Cardiac fibroblast (primary cell): ENCODE data around the gene GADD45G.

Experiments
- DNase-seq, 2 donors: peaks; one replicate each; pipeline versions ENCODE4 v3.0.0 to v3.0.0-alpha.2; 2010; ENCODE audit warnings: low read depth in 2 of 2
- H3K4me3 ChIP-seq, 2 donors: replicated peaks in 1 of 2; 1 replicate in 1 of 2; 2 replicates in 1 of 2; pipeline ENCODE4 v1.5.1; 2011; ENCODE audit warnings: low read depth in 2 of 2, low read length in 2 of 2, mild to moderate bottlenecking in 2 of 2, moderate library complexity in 1 of 2
- TF ChIP-seq, protein P1 (sequence below): IDR thresholded peaks from one replicate; pipeline ENCODE4 v1.5.1; 2011; ENCODE audit warnings: low read depth, mild to moderate bottlenecking, low read length, inconsistent platforms

GADD45G gene

DNA sequence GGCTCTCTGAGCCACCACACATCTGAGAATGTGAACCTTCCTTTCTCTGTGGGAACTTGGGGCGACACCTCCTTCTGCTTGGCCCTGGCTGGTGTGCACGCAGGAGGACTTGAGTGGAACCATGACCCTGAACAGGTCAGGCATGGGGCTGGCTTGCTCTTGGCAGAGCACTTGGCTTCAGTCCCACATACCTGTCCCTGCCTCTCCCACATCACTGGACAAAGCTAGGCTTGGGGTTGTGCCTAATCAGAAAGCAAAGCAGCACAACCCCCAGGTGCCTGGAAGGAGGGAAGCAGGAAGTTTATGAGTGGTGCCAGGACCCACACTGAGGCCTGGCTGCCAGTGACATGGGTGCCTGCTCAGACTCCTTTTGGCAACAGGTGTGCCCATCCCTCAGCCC lies 13.2 kb downstream of the GADD45G start:
- TF ChIP-seq, protein P1, sequence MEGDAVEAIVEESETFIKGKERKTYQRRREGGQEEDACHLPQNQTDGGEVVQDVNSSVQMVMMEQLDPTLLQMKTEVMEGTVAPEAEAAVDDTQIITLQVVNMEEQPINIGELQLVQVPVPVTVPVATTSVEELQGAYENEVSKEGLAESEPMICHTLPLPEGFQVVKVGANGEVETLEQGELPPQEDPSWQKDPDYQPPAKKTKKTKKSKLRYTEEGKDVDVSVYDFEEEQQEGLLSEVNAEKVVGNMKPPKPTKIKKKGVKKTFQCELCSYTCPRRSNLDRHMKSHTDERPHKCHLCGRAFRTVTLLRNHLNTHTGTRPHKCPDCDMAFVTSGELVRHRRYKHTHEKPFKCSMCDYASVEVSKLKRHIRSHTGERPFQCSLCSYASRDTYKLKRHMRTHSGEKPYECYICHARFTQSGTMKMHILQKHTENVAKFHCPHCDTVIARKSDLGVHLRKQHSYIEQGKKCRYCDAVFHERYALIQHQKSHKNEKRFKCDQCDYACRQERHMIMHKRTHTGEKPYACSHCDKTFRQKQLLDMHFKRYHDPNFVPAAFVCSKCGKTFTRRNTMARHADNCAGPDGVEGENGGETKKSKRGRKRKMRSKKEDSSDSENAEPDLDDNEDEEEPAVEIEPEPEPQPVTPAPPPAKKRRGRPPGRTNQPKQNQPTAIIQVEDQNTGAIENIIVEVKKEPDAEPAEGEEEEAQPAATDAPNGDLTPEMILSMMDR, result no peak
- no peak overlapping the region for H3K4me3 ChIP-seq
- no peak for DNase-seq

DNA sequence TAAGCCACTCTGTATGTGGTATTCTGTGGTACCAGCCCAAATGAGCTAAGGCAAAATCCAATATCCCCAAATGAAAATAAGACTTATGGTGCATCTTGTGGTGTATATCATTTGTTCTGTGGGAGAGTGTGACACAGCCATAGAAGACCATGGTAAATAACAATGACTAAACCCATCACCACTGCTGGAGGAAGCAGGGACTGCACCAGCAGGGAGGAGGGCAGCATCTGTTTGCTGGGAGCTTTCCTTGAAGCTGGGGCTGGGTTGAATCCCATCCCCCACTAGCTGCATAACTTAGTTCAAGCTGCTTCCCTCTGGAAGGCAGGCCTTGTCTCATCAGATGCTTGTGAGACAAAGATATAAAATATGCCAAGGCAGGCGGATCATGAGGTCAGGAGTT lies 14.2 kb downstream of the GADD45G start:
- TF ChIP-seq, protein P1, result no peak

DNA sequence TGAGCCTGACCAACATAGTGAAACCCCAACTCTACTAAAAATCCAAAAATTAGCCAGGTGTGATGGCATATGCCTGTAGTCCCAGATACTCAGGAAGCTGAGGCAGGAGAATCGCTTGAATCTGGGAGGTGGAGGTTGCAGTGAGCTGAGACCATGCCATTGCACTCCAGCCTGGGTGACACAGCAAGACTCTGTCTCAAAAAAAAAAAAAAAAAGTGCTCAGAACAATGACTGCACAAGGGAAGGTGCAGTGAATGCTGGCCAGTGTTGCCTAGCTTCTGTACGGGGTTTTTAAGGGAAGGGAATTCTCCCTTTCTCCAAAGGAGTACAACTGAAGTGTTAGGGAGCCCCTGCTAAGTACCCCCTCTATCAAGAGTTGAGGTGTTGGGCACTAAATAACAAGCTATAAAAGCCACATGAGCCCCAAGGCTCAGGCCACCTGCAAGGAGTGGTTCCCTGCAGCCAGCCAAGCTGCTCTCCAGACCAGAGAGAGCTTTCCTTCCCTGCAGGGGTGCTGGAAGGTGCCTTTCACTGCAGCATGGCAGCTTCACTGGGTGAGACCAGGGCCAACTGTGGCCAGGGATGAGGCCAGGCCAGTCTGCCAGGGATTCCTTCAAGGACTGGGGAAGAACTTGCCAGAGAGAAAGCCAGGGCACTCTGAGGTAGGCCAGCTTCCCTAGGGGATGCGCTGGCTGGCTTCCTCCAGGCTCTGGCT lies 14.8 kb downstream of the GADD45G start:
- TF ChIP-seq, protein P1, result no peak
- no peak overlapping the region for H3K4me3 ChIP-seq
- no peak for DNase-seq

More for the DNA sequence above, 14.2 kb downstream of the GADD45G start:
- DNase-seq, result no peak
- H3K4me3 ChIP-seq, result no peak overlapping the region

DNA sequence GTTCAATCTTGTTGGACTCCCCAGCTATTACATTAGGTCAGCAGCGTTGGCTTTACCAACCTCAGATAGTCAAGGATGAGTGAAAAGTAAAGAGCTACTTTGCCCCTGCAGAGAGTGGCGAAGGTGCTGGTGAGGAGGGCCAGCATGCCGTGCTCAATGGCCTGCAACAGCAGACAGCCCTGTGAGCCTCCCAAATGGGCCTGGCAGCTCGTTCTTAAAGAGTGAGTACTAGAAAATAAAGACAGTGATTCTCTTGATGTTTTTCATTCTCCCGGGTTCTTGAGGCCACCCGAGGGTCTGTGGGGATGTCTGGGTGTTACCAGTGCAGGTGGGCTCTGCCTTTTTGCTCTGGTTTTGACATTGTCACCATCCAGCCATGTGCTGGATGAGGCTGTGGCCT lies 16.2 kb downstream of the GADD45G start:
- TF ChIP-seq, protein P1, result no peak
- H3K4me3 ChIP-seq, result no peak overlapping the region
- no peak for DNase-seq

DNA sequence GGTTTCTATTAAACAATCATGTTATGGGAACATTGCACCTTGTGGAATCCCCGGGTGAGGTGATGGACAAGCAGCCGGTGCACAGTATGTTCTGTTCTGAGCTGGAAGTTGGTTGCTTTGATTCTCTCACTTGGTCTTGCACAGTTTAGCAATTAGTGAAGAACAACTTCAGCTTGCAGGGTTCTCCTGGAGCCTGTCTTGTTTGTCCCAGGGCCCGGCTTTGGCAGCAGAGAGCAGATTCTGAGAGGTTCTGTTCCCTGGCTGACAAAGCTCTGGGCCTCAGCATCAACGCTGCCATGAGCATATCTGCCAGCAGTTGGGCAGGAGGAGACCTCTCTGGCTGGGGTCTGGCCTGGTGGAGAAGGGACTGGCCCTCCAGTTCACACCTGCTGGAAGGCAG lies 16.9 kb downstream of the GADD45G start:
- TF ChIP-seq, protein P1, result no peak
- no peak for DNase-seq
- no peak overlapping the region for H3K4me3 ChIP-seq

DNA sequence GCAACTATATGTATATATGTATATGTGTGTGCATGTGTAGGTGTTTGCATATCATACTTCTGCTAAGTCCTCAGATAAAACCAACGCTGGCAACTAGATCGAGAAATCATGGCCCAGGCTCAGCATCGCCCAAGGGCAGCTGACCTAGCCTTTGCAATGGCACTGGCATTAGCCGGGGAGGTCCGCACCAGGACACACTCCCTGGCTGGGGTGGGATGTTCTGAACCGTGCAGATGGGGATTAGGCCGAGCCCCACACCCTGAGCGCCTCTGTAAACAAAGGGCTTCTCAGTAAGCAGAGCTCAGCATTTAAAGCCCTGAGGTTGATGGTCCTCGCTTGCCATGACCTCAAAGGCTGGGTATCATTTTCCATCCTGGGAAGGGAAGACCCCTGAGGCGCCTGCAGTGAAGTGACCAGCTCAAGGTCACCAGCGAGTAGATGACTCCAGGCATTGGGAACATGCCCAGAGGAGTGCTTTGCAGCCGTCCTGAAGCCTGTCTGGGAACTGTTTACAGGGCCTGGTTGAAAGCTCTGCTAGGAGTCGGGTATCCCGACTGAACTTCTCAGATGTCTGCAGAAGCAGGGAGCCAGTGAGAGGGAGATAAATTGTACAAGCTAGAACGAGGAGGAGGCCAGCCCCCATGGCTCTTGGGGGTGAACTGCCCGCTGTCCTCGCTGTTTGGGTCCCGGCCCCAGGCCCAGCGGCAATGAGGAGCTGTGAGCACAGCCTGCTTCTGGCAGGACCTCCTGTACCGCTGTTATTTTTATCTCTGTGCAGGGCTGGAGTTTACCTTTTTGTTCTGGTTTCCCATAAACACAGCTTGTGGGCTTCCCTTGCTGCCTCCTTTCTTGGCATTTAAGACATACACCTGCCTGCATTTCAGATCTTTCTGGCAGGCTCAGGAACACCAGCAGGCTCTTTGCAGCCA lies 18.4 kb downstream of the GADD45G start:
- TF ChIP-seq, protein P1, result no peak

More for the DNA sequence above, 18.4 kb downstream of the GADD45G start:
- no peak overlapping the region for H3K4me3 ChIP-seq
- no peak for DNase-seq
